RWPE1 (cell line): ENCODE results near the gene MORF4L1.
"Not testable (repeated sequence)": the region's sequence is repeated elsewhere in the genome, so short reads cannot be mapped to it uniquely, and the experiment has no call there.

Experiments used
- CTCF ChIA-PET: fragments of 350-600 bp; sonication (Branson Sonifier 250); formaldehyde crosslinking; extraction: SDS; loops from one replicate; lab custom pipeline; 2021; lab: Yijun Ruan, JAX
- POLR2A ChIA-PET: fragments of 400-600 bp; formaldehyde crosslinking; extraction: SDS; loops from one replicate; lab custom pipeline; 2020; ENCODE audit warnings: antibody characterized with exemption; ENCODE audit not compliant: low non-redundant PET; lab: Yijun Ruan, JAX
- DNase-seq: peaks from one replicate; pipeline ENCODE4 v3.0.0; 2012; ENCODE audit warnings: low spot score
- H3K27ac ChIP-seq: fragments of 450-650 bp; 2 replicates; pipeline ENCODE4 v1.5.1; 2017
- CTCF ChIP-seq: fragments of 450-650 bp; conservative IDR thresholded peaks from 2 replicates; pipeline ENCODE4 v1.5.1; 2017; ENCODE audit warnings: low read depth, mild to moderate bottlenecking

The MORF4L1 gene

DNA sequence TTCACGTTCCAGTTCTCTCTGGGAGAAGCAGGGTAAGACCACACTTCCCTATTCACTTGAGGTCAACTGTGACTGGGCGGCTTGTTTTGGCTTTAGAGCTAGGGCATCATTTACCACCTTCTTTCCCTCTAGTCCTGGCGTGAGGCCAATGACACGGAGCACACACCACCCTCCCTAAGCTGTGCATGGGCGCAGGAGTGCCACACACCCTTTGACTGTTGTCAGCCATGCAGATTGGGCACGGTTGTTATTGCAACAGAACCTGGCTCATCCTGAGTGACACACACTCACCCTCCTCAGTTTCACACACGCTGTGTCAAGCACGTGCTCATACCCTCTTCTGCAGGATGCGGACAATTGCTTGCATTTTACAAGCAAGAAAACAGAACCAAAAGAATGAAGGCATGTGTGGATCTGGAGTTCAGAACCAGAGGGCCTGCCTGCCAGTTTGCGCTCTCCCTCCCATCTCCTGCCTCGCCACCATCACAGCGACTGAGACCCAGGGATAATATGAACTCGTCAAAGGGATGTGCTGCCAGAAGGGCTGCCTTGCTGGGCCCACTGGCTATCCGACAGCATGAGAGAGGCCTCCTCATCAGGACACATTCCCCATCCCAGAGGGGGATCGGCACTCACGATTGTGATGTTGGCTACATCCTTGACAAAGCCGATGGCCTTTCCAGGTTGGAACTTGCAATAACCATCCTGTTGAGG lies 54.5 kb downstream of the MORF4L1 start:
- TF ChIP-seq CTCF, result no peak
- ChIA-PET CTCF (interaction anchor here (0.7 to 1.1 kb wide), 3 partner anchors 16 to 941 kb away, joined by 3 to 4 read pairs (median 3); no protein-coding TSS in a partner anchor), POLR2A (no interaction called here)
- H3K27ac ChIP-seq, result peak overlapping the region; percentile 11
- DNase-seq, result no peak

DNA sequence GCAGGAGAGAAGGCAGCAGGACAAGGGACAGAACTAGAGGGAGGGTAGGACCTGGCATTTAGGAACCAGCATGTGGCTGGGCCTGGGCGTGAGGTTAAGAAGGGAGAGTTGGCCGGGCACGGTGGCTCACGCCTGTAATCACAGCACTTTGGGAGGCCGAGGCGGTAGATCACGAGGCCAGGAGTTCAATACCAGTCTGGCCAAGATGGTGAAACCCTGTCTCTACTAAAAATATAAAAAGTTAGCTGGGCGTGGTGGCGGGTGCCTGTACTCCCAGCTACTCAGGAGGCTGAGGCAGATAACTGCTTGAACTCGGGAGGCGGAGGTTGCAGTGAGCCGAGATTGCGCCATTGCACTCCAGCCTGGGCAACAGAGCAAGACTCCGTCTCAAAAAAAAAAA lies 55.5 kb downstream of the MORF4L1 start:
- CTCF ChIA-PET, result interaction anchor here (0.7 kb wide), 2 partner anchors 89 to 940 kb away, joined by 3 read pairs; no protein-coding TSS in a partner anchor
- POLR2A ChIA-PET, result not testable (repeated sequence)

GRCh38 chr15:78928616-78929093 lies 56.0 kb downstream of the MORF4L1 start:
- ChIA-PET POLR2A (no interaction called here), CTCF (no interaction called here)
- no peak for TF ChIP-seq CTCF
- DNase-seq, result no peak
- H3K27ac ChIP-seq, result no peak overlapping the region

More for the DNA sequence above, 55.5 kb downstream of the MORF4L1 start:
- H3K27ac ChIP-seq, result peak overlapping the region; percentile 11; the same call in 1 of the 2 replicates
- DNase-seq, result not testable (repeated sequence)

GRCh38 chr15:78929536-78930264 lies 57.0 kb downstream of the MORF4L1 start:
- ChIA-PET CTCF (interaction anchor here (1.4 to 1.5 kb wide), 2 partner anchors 99 to 255 kb away, joined by 5 read pairs; no protein-coding TSS in a partner anchor), POLR2A (no interaction called here)
- peak overlapping the region; percentile 88 for H3K27ac ChIP-seq
- no peak for DNase-seq
- no peak for TF ChIP-seq CTCF

GRCh38 chr15:78930577-78931388 lies 58.1 kb downstream of the MORF4L1 start:
- DNase-seq, result peak; percentile 98
- TF ChIP-seq CTCF, result no peak
- ChIA-PET CTCF (interaction anchor here (0.6 to 1.5 kb wide), 5 partner anchors 39 to 254 kb away, joined by 3 to 5 read pairs (median 4); no protein-coding TSS in a partner anchor), POLR2A (interaction anchor here (0.6 kb wide), 1 partner anchor 10 kb away, joined by 7 read pairs; no protein-coding TSS in a partner anchor)
- H3K27ac ChIP-seq, result peak overlapping the region; percentile 88

DNA sequence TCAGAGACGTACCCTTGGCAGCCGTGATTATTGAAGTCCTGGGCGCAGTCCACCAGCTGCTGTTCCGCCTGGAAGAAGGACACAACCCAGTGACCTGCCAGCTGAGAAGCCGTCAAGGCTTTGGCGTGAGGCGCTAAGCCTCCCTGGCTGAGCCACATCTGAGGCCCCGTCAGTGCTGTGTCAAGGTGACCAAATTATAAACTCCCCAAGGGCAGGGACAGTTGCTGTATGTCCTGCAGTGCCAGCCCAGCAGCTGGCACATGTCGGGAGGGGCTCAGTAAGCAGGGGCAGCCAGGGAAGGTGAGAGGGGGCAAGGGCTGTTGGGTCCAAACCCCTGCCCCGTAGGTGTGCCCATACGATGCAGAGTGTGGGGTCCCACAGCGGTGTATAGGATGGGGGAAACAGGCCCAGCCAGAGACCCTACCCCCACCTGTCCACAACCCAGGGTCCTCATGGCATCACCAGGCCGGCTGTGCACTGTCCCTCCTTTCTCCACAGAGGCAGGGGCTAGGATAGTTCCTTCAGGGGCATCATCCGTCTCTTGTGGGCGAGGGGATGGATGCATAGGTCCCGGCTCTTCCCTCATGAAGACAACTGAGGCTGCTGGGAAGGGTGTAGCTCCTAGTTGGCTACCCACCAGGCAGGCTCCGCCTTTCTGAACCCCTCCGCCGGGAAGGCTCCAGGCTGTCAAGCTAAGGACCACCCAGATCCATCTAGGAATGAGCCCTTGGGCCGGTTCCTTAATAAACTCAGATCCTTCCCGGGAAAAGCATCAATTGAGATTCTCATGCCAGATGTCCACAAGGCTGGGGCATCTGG lies 59.0 kb downstream of the MORF4L1 start:
- ChIA-PET CTCF (interaction anchor here (0.7 to 1.5 kb wide), 4 partner anchors 48 to 253 kb away, joined by 3 to 5 read pairs (median 4); no protein-coding TSS in a partner anchor), POLR2A (interaction anchor here (0.6 kb wide), 1 partner anchor 9 kb away, joined by 7 read pairs; no protein-coding TSS in a partner anchor)
- TF ChIP-seq CTCF, result no peak
- peak overlapping the region; percentile 88 for H3K27ac ChIP-seq
- no peak for DNase-seq
